Dermis blood vessel endothelial cell (primary cell): ENCODE results near the gene SLC9A6. TPM values are rescaled to one million over a fixed set of nuclear protein-coding genes. Genes with fewer than 3 reads are reported as not detected.

ENCODE experiments used
- DNase-seq: peaks from one replicate; pipeline ENCODE4 v3.0.0; 2010
- total RNA-seq: library from RNA; depleted of rRNA; stranded (reverse); fragments of >200 nt; gene quantifications from 2 replicates; pipeline ENCODE4 v1.2.3, GENCODE V29; 2014

SLC9A6 gene
- total RNA-seq: 18.4 and 19.3 TPM in 2 replicates

DNA sequence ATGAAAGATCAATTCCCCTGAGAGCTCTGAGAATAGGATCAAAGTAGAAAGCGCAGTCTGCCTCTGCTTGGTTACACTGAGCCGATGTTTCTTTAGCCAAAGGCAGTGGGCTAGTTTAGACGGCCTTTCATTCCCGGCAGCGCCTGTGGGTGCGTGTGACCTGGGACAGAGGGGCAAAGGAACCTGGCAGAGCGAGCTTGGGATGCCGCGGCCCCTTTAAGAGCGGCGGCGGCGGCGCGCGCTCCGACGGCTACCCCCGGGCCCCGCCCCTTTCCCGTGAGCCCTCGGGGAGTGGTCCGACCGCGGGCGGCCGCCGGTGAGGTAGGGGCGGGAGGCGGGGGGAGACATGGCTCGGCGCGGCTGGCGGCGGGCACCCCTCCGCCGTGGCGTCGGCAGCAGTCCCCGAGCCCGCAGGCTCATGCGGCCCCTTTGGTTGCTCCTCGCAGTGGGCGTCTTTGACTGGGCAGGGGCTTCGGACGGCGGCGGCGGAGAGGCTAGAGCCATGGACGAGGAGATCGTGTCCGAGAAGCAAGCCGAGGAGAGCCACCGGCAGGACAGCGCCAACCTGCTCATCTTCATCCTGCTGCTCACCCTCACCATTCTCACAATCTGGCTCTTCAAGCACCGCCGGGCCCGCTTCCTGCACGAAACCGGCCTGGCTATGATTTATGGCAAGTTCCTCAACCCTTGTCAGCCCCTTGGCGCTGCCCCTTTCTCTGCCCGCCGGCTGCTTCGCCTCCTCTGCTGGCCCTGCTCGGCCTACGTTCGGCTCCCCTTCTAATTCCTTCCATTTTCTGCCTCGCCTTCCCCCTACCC is at the start of gene SLC9A6:
SLC9A6 (plus strand) TSS at position 279 of the 816 bp plus-strand sequence; CDS start at position 503, 224 bp downstream.
- DNase-seq: peak; percentile 70

DNA sequence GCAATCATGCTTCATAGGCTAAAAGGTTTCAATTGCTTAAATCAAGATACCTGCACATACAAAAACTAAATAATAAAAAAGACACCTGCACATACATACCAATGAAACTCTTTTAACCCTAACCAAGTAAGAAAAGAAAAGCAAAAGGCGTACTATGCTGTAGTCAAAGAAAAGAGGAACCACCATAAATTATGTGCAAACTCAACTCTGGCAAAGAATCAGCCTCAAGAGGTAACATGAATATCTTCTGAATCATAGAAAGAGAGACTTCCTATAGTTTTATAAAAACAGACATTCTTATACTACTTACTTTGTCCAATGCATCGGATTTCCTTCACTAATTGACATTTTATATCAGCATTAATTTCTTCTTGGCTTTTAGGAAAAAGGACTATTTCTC is 40.7 kb upstream of the SLC9A6 start:
- no peak for DNase-seq

DNA sequence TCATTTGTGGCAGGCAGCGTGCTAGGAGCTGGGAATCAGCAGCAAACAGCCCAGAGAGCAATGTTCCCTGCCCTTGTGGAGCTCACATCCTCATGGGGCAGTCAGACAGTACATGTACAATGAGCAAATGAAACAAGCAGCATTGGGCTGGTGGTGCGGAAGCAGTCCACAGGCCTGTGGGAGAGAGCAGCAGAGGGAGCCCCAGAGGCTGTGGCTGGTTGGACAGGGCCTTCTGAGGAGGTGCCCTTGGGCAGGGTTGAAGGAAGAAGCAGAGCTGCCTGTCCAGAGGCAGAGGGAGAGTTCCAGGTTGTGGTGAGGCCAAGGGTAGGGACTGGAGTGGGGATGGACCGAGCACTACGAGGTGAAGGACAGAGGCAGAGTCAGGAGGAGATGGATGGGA is 33.9 kb upstream of the SLC9A6 start:
- no peak for DNase-seq

DNA sequence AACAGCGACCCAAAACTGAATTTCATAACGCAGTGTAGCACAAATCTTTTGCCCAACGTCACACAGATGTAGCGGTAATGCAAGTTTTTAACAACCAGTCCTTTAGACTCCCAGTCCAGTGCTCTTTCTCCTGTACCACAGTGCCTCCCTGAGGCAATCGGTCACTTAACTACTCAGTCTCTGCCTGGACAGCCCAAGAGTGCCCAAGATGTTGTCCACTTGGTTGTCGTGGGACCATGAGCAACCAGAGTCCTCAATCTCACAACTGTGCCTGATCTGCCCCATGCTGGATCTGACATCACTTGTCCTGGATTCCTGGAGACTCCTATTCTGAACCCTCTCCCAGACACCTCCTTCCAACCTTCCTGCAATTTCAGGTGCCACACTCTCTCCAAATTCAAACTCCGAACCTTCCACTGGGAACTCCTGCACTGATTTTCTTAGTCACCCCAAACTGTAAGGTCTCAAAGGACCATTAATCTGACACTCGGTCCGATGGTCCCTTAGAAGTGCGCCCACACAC is 12.1 kb upstream of the SLC9A6 start:
- DNase-seq: peak; percentile 51

DNA sequence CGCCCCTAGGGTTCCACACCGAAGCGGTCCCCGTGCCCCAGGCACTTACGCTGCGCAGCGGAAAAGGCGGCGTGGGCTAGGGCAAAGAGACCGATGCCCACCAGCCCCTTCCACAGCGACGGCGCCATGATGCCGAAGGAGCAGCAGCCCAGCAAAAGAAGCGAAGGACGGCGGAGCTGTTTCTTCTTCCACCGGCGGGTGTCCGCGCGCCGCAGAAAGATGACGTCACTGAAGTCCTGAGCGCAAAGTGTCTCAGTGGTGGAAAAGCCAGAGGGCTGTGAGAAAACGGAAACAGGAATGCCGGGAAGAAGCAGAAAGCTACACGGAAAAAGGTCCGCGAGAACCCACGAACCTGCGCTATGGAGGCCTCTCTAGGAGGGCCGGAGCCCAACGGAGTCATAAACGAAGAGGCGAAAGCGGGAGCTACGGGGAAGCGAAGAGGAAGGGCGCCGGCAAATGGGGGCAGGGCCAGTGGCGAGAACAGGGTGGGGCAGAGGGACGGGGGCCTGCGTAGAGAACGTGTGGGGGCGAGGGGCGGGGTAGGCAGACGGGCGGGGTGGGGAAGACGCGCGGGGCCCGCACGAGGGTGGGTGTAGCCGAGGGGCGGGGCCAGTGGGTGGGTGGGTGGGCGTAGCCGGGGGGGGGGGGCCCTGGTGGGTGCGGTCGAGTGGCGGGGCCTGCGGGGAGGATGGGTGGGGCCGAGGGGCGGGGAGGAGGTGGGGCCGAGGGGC is 11.5 kb upstream of the SLC9A6 start, which contains the start of gene MMGT1:
MMGT1 (minus strand) TSS at position 441 of the 731 bp plus-strand sequence; CDS start at position 128, 313 bp downstream.
- DNase-seq: peak; percentile 84

DNA sequence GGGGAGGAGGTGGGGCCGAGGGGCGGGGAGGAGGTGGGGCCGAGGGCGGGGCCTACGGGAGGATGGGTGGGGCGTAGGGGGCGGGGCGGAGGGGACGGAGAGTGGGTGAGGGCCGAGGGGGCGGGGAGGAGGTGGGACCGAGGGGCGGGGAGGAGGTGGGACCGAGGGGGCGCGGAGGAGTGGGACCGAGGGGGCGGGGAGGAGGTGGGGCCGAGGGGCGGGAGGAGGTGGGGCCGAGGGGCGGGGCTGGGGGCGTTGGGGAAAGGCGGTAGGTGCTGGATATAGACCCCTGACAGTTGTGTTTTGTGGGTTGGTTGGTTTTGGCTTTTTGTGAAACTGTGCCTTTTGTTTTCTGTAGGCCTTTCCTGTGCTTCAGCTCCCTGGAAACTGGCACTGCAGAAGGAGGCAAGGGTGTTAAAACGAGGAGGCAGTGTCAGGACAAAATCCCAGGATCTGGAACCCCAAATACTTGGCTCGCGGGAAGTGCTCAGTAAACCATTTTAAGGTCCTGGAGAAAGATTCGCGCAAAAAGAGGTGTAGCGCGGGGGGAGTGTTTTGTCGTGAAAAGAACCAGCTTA is 10.9 kb upstream of the SLC9A6 start:
- DNase-seq: peak; percentile 80

DNA sequence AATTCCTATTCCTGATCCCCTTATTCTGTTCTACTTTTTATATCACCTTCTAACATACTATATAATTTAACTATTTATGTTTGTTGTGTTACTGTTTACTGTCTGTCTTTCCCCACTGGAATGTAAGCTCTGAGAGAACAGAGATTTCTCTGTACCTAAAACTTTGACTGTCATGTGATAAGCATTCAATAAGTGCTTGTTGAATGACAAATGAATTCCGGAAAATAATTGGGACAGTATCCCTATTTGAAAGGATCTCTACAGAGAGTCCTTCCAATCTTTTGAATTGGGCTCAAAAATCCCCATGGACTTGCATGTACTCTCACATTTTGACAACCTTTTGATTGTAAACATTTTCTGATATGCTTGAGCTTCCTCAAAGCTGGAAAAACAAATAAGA is 9.8 kb upstream of the SLC9A6 start:
- DNase-seq: no peak

DNA sequence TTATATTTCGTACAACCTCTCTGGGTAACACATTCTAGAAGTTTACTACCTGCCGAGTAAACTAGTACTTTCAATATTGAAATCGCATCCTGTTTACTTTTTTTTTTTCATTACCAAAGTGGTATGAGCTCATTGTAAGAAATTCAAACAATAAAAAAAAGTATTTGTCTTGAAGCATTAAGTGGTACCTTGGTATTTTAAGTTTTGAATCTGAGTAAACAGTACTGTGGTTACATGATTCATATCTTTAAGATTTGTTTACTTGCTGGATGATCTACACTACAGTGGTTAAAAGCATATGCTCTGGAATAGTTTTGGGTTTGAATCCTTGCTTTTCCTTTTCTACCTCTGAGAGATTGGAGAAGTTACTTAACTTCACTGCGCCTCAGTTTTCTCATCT is 7.6 kb upstream of the SLC9A6 start:
- no peak for DNase-seq

DNA sequence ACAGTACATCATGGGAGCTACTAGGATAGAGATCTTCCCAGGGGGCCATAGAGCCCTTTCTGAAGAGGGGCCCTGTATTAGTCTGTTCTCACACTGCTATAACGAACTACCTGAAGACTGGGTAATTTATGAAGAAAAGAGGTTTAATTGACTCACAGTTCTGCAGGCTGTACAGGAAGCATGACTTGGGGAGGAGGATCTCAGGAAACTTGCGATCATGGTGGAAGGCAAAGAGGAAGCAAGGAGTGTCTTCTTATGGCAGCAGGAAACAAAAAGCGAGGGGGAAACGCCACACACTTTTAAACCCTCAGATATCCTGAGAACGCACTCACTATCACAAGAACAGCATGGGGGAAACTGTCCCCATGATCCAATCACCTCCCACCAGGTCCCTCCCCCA is 4.2 kb upstream of the SLC9A6 start:
- DNase-seq: no peak

DNA sequence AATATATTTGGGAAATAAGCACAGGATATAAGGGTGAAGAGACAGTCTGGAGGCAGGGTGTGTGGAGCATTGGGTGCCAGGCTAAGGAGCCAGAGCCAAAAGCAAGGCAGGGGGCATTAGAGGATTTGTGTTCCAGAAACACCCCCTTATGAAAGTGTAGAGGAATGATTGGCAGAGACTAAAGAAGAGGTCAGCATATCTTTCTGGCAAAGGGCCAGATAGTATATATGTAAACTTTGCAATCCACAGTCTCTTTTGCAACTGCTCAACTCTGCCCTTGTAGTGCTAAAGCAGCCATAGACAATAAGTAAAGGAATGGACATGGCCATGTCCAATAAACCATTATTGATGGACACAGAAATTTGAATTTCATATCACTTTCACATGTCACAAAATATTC is 3.6 kb upstream of the SLC9A6 start:
- no peak for DNase-seq

DNA sequence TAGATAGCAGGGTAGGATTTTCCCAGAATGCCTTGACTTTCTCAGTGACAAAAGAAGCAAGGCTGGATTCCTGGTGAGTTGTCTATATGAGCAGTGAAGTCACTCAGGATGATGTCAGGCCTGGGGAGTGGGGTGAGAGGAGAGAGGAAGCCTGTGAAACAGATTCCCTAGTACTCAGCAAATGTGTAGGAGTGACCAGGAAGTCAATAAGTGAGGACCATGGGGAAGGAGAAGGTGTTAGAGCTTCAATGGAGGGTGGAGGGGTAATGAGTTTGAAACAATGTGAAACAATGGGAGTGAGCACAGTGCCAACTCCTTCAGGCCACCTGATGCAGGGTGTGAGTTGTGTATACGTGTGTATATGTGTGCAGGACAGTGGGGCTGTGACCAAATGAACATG is 2.4 kb upstream of the SLC9A6 start:
- peak; percentile 23 for DNase-seq

DNA sequence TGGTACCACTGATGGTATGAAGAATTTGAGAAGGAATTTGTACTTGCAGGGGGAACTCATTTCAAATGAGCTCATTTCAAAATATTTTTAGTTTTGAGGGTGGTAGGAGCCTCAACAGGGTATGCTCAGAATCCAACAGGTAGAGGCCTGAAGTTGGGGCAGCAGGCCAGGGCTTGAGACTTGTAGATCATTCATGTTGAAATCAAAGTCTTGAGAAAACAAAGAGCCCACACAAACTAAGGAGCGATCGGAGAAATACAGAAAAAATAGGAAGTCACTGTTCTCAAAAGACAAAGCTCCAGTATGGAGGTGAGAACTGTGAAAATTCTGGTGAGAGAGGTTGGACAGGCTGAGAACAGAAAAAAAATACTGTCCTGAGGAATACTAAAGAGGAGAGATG is 979 bp upstream of the SLC9A6 start:
- no peak for DNase-seq

DNA sequence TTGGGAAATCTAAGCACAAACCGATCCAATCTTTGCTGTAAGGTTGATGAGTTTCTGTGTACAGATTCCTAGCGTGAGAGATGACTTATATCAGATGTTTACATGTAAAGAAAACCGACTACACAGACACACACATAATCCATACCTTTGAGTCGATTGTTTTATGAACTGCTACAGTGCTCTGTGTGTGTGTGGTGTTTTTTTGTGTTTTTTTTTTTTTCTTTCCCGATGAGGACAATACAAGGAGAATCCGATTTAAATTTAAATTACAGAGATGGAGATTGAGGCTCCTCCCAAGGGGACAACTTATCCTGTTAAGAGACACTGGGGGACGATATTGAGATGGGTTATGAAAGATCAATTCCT is 461 bp upstream of the SLC9A6 start:
- DNase-seq: peak; percentile 5

DNA sequence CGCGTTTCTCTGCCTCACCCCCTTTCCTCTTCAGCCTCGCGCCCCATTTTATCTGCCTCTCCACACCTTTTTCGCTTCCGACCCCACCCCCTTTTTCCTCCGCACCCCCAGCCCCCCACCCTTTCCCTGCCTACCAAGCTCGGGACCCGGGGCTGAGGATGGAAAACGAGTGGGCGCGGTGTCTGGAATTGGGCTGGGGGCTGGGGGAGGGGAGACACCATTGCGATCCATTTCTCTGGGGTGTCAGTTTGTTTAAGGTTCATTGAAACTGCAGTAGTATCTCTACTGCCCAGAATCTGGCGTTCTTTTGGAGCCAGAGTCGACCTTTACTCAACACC is 707 bp downstream of the SLC9A6 start:
- DNase-seq: no peak

DNA sequence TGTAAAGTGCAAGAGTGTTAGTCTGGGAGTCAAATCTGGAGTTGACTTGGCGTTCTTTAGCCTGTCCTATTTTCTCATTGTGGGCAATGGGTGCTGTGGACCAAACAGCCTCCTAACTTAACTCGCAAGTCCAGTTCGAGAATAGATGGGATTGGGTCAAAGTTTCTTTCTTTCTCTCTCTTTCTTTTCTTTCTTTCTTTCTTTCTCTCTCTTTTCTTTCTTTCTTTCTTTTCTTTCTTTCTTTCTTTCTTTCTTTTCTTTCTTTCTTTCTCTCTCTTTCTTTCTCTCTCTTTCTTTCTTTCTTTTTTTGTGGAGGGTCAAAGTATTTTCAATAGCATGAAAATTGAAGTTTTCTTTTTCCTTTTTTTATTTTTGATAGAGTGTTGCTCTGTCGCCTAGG is 3.0 kb downstream of the SLC9A6 start:
- no peak for DNase-seq

DNA sequence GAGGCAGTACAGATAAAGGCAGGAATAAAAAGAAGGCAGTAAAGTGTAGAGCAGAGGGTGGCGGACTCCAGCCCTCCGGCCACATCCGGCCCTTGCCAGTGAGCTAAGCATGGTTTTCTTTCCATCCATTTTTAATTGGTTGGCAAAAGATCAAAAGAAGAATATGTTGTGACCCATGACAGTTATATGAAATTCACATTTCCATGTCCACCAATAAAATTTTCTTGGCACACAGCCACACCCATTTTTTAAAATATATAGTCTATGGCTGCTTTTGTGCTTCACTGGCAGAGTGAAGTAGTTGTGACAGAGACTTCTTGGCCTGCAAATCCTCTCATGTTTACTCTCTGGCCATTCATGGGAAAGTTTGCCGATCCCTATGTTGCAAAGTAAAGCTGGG is 29.8 kb downstream of the SLC9A6 start:
- DNase-seq: no peak

DNA sequence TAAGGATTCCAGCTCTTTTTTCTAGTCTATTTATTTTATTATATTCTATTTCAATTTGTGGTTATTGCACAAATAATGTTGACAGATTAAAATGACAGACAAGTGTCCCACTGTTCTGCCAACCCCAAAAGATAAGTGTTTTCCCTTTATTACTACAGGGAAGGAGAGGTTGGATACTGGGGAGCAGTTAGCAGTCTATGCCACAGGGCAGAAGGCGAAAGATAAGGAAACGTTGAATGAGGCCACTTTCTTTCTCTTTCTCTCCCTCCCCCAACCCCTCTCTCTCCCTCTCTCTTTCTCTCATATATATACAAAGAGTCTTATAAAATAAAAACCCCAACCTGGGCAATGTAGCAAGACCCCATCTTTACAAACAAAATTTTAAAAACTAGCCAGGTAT is 31.6 kb downstream of the SLC9A6 start:
- DNase-seq: no peak

DNA sequence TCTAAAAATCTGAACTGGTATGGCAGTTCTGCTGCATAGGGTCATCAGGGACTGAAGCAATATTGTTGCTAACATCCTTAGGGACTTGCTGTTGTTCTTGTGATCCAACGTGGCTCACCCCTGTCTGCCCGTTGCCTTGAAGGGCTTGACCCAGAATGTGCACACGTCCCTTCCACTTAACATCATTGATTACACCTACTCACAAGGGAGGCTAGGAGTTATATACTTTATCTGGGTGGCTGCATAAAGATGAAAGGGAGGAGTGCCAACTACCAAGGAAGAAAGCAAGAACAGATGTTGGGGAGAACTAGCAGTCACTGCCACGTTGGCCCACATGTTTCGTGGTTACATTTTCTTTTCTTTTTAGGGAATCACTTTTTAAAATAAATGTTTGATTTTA is 34.0 kb downstream of the SLC9A6 start:
- DNase-seq: no peak

DNA sequence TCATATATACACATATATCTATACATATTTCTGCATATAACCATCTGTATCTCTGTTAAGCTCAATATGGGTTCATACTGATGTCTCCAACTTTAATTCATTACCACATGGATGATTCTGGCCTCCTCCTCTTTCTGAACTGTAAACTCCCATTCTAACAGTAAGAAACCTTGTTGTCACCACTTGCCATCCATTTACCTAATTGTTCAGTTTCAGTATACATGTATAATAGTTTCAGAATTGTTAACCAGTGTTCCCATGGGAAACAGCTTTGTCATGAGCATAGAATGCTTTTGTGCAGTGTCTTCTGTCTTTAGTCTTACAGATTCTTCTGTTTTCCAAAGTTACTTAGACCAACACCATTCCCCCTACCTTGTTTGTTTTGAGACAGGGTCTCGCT is 35.9 kb downstream of the SLC9A6 start:
- DNase-seq: peak; percentile 2

DNA sequence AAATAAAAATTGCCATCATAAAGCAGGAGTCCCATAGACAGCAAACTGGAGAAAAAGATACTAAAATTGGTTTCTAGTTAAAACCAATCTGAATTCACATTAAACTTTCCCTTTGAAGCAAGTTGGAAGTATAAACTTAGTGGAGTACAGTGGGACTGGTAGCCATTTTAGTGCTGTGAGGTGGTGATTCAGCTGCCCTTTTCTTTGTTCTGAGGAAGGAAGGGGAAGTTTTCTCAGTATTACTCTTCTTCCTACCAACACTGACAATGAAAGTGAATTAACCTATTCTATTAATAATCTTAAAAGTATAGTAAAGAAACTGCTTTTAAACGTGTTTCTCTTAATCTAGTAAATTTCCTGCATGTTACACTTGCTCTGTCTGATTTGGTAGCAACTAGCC is 36.7 kb downstream of the SLC9A6 start:
- DNase-seq: peak; percentile 60

DNA sequence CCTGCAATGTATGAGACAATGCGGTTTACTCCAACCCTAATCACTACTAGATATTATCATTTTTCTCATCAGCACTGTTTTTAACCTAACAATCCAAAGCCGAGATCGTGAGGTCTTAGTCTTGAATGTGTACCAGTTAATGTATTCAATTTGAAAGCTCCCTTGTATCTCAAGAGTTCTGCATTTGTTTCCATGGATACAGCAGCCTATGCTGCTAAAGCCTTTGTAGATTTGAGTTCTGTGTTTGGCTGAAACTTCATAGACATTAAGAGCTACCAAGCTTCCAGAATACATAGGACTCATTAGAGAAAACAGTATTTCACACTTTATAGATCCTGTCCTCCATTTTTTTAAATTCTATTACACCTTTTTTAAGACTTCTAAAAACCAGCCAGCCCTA is 39.9 kb downstream of the SLC9A6 start:
- no peak for DNase-seq

DNA sequence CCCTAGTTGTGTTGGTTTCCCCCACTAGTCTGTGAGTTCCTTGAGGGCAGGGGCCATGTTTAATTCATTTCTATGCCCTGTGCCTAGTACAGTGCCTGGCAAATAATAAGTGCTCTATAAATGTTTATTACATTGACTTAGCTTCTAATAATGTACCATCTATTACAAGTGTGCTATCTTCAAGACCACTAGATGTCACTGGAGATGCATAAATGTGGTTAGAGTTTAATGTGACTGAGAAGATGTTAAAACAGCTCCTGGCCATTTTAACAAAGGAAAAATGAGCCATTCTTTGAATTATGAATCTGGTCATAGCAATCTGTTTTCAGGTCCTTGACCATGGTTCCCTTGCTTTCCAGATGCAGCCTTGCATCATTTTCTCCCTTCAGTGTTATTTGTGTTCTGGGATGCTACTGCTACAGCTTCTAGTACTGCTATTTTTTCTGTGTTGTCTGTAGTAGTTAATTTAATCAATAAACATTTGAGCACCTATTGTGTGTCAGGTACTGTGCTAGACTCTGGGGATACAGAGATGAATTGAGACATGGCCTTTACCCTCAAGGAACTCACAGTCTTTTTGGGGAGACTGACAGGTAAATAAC is 43.2 kb downstream of the SLC9A6 start:
- DNase-seq: peak; percentile 77

DNA sequence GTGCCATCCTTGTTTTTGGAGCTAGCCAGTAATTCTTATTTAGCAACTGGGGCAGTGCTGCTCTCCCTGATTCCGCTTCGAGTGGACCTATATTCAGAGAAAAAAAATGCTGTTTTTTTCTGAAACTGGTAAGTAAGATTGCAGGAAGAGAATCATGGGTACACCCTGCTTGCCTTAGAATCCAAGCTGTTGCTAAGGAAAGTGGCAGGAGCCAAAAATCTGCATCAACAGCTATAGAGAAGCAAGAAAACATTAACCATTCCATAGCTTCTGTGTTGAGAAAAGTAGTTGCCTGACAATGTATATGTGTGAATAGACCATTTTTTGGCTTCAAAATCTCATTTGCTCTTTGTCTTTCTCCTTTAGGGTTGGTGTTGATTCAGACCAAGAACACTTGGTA is 44.5 kb downstream of the SLC9A6 start:
- DNase-seq: no peak
